GM19452 (cell line): ENCODE measurements around the gene ATP6V0E2.
A peak's percentile ranks its signal among the peaks of the same experiment; 100 is the strongest.
"Not testable (repeated sequence)": the region's sequence is repeated elsewhere in the genome, so short reads cannot be mapped to it uniquely, and the experiment has no call there.

Source experiments
- ATAC-seq: cut with Tn5 transposase; IDR thresholded peaks from one replicate; pipeline ENCODE4 v1.9.1; 2021; ENCODE audit not compliant: unreplicated experiment

The ATP6V0E2 gene

DNA sequence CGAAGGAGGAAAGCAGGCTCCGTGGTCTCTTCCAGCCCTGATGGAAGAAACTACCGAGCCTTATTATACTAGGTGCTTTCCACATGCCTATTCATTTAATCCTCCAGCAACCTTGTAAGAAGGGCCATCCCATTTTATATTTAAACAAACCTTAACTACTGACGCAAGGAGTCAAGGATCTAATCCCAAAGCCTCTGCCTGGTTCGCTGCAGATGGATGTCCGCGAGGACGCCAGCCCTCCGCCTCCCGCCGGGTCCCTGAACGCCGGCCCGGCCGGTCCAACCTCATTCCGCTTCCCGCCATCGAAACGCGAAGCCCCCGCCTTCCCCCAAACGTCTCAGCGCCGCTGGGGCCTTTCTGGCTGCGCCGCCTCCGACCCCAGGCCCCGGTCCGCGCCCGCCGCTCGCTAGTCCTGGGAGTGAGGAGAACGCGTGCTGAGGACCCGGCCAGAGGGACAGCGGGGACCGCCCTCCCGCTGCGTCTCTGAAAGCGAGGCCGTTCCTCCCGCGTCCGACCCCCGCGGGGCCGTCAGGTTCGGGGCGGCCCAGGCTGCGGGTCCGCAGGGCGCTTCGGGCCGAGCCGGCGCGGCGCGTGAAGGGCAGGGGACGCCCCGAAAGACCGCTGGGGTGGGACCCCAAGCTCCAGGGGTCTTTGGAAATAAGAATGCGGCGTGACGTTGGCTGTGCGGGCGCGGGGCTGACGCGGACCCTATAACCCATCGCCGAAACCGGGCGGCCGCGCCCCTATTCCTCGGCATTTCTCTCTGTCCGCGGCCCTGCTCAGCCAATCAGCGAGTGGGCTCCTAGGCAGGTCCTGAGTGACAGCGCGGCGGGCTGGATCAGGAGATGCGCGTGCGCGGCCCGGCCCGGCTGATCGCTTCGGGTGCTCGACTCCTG is at the start of gene ATP6V0E2:
ATP6V0E2 (plus strand) TSS at position 896 of the 896 bp plus-strand sequence. CDS start 97 bp downstream, outside the sequence.
- ATAC-seq, result peak; percentile 83

- no peak for ATAC-seq
Observed at GRCh38 chr7:149824301-149824741, 49.4 kb upstream of the ATP6V0E2 start.

- no peak for ATAC-seq
Observed at GRCh38 chr7:149824748-149825566, 48.8 kb upstream of the ATP6V0E2 start.

DNA sequence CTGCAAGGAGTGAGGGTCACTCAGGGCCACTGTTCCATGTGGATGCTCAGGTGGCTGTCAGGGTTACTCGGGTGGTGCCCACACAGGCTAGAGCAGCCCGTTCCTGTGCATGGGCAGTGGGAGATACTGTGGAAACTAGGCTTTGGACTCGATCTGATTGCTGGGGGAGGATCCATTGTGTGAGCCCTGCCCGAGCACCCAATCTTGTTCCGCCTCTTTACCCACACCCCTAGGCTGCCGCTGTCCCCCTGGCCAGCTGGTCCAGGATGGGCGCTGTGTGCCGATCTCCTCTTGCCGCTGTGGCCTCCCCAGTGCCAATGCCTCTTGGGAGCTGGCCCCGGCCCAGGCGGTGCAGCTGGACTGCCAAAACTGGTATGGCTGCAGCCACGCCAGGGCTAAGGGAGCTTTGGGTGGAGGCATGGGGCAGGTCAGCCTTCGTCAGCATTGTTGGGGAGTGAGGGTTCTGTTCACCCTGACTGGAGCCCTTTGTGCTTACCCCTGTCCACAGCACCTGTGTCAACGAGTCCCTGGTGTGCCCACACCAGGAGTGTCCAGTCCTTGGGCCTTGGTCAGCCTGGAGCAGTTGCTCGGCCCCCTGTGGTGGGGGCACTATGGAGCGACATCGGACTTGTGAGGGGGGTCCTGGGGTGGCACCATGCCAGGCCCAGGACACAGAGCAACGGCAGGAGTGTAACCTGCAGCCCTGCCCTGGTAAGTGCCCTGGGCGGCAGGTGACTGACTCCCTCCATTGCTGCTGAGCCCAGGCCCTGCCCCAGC is 48.0 kb upstream of the ATP6V0E2 start:
- no peak for ATAC-seq

- ATAC-seq, result no peak
Observed at GRCh38 chr7:149826344-149827088, 47.3 kb upstream of the ATP6V0E2 start.

- ATAC-seq, result no peak
Observed at GRCh38 chr7:149827089-149827981, 46.4 kb upstream of the ATP6V0E2 start.

GRCh38 chr7:149828357-149829309 is 45.1 kb upstream of the ATP6V0E2 start:
- no peak for ATAC-seq

- not testable (repeated sequence) for ATAC-seq
Observed at GRCh38 chr7:149830527-149830926, 43.2 kb upstream of the ATP6V0E2 start.

DNA sequence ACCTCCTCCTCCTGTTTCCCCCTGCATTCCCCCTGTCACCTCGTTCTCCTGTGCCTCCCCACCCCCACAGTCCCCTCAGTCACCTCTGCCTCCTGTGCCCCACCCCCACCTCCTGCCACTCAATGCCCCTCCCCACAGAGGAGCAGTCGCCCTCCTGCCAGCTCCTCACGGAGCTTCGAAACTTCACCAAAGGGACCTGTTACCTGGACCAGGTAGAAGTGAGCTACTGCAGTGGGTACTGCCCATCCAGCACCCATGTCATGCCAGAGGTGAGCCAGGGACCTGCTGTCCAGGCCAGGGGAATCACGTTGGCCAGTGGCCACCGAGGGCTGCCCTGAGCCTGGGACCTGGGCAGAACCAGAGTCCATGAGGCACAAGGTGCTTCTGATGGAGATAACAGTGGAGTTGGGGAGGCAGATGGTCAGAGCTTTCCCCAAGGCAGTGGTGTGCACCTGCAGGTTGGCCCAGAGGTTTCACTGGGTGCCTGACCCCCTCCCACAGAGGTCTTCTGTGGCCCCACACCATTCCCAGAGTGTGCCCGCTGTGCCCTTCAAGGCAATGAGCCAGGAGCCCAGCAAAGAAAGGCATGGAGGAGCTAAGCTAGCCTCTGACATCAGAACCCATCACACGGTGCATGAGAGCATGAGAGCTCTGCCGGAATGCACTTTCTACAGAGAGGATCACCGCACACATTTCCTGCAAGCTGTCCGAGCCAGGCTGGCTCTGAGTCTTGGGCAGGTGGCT is 42.6 kb upstream of the ATP6V0E2 start:
- ATAC-seq, result no peak

- no peak for ATAC-seq
Observed at GRCh38 chr7:149831741-149832219, 42.0 kb upstream of the ATP6V0E2 start.

GRCh38 chr7:149832332-149833041 is 41.3 kb upstream of the ATP6V0E2 start:
- no peak for ATAC-seq

GRCh38 chr7:149833495-149834130 is 40.2 kb upstream of the ATP6V0E2 start:
- ATAC-seq, result no peak

GRCh38 chr7:149834601-149835000 is 39.2 kb upstream of the ATP6V0E2 start:
- ATAC-seq, result no peak

- no peak for ATAC-seq
Observed at GRCh38 chr7:149836434-149836833, 37.3 kb upstream of the ATP6V0E2 start.

- ATAC-seq, result no peak
Observed at GRCh38 chr7:149837564-149838223, 36.1 kb upstream of the ATP6V0E2 start.
